ENCODE data around the gene IAH1.
"Not testable (repeated sequence)": the region's sequence is repeated elsewhere in the genome, so short reads cannot be mapped to it uniquely, and the experiment has no call there.

The IAH1 gene

GRCh38 chr2:9473985-9474360, 378 bp upstream of the IAH1 start:
- DNase-seq, result peak in 1 of 2 experiments; percentile 21

GRCh38 chr2:9477914-9478313, 3.6 kb downstream of the IAH1 start:
- DNase-seq, result no peak

GRCh38 chr2:9478526-9478925, 4.2 kb downstream of the IAH1 start:
- no peak for DNase-seq

GRCh38 chr2:9480157-9480556, 5.8 kb downstream of the IAH1 start:
- DNase-seq, result no peak

- no peak for DNase-seq
These were observed 8.8 kb downstream of the IAH1 start for GRCh38 chr2:9483107-9483506.

- DNase-seq, result no peak
These were observed 10.2 kb downstream of the IAH1 start for GRCh38 chr2:9484533-9484932.

- DNase-seq, result no peak
These were observed 14.5 kb downstream of the IAH1 start for GRCh38 chr2:9488583-9489547.

GRCh38 chr2:9490789-9491188, 16.4 kb downstream of the IAH1 start:
- no peak for DNase-seq

- no peak for DNase-seq
These were observed 18.6 kb downstream of the IAH1 start for GRCh38 chr2:9492927-9493326.

- no peak for DNase-seq
These were observed 19.1 kb downstream of the IAH1 start for GRCh38 chr2:9493478-9493877.

GRCh38 chr2:9494081-9494480, 19.7 kb downstream of the IAH1 start:
- no peak for DNase-seq

- DNase-seq, result peak in 1 of 2 experiments; percentile 48
These were observed 22.7 kb downstream of the IAH1 start for GRCh38 chr2:9497017-9497416.

GRCh38 chr2:9498210-9498609, 23.9 kb downstream of the IAH1 start:
- DNase-seq, result no peak

- DNase-seq, result no peak
These were observed 34.6 kb downstream of the IAH1 start for GRCh38 chr2:9508931-9509330.

GRCh38 chr2:9513946-9514345, 39.6 kb downstream of the IAH1 start:
- not testable (repeated sequence) for DNase-seq

- no peak for DNase-seq
These were observed 42.9 kb downstream of the IAH1 start for GRCh38 chr2:9517118-9517782.

GRCh38 chr2:9518163-9518562, 43.8 kb downstream of the IAH1 start:
- DNase-seq, result no peak

- no peak for DNase-seq
These were observed 44.4 kb downstream of the IAH1 start for GRCh38 chr2:9518780-9519179.

GRCh38 chr2:9519250-9519649, 44.9 kb downstream of the IAH1 start:
- no peak for DNase-seq

GRCh38 chr2:9524291-9524690, 49.9 kb downstream of the IAH1 start:
- DNase-seq, result no peak

- no peak for DNase-seq
These were observed 50.9 kb downstream of the IAH1 start for GRCh38 chr2:9525266-9525665.

GRCh38 chr2:9527995-9528787, 53.8 kb downstream of the IAH1 start:
- no peak for DNase-seq

- no peak for DNase-seq
These were observed 58.1 kb downstream of the IAH1 start for GRCh38 chr2:9532421-9532820.

All from NCI-H2081 (cell line).